GM18870 (cell line): ENCODE data around the gene POLG.

Experiments
- ATAC-seq: cut with Tn5 transposase; IDR thresholded peaks from one replicate; pipeline ENCODE4 v1.9.1; 2021; ENCODE audit warnings: moderate library complexity; ENCODE audit not compliant: unreplicated experiment

POLG gene

DNA sequence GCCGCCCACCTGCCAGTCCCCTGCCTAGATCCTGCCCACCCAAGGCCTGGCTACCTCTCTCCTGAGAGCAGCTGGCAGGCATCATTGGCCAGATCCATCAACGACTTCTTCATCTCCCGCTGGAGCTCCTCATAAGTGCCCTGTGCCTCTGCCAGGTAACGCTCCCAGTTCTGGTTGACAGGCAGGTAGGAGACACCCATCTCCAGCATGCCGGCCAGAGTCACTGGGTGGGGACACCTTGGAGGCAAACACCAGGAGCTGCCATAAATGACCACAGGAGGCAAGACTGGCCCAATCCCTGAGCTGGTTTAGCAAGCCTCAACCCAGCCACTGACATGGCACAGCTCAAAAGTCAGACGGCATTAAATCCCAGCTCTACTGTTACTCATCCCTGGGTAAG lies 7.5 kb downstream of the POLG start:
- no peak for ATAC-seq

DNA sequence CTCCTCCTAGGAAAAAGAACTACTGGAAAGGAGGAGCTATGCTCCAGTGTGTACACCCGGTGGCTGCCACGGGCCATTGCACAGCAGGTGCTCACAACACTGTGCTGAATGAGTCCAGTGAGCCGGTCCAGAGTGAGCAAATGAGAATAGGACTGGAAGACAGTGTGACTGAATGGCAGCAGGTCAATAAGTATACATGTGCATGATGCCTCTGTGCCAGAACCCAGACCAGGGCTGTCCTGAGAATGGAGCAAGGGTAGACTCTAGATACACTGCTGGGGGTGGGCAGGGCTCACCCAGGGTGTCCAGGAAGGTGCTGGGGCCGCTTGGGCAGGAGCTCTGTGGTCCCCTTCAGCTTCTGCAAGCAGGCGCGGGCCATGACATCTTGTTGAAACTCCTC lies 8.3 kb downstream of the POLG start:
- no peak for ATAC-seq

DNA sequence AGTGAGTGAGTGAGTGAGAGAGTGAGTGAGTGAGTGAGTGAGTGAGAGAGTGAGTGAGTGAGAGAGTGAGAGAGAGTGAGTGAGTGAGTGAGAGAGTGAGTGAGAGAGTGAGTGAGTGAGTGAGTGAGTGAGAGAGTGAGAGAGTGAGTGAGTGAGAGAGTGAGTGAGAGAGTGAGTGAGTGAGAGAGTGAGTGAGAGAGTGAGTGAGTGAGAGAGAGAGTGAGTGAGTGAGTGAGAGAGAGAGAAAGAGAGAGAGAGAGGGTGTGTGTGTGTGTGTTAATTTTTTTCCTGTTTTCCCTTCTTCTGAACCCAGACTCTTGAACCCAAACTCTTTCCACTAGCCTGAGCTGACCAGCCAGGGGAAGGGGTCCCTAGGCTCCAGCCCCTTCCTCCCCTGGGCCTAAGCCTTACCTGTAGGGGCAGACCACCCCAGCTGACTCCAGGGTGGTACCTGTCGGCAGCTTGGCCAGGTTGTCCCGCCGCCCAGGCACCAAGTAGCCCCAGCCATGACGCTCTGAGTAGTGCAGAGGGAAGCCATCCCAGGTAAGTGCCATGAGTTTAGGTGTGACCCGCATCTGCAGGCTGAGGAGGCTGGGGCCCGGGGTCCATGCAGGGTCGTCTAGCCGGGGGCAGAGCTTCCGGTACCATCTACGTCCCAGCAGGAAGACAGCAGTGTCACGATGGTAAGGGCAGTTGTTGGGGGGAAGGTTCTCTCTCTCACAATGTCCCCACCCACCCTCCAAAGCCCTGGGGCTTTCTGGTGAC lies 9.4 kb downstream of the POLG start:
- no peak for ATAC-seq

DNA sequence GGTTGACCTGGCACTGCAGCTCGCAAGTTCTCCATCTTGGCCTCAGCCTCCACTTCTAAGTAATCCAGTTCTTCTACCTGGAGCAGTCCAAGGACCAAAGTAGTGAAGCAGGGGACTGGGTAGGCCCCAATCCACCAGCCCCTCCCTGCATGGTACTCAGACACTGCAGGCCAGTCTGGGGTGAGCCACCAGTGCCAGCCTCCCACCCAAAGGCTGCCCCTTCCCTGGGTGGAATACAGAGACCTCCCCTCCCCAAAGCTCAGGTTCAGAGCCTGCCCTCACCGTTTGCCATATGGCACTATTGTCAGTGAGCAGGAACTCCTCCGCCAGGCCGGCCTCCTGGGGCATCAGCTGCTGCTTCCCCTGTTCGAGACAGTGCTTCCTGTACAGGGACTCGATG lies 10.8 kb downstream of the POLG start:
- ATAC-seq, result no peak

DNA sequence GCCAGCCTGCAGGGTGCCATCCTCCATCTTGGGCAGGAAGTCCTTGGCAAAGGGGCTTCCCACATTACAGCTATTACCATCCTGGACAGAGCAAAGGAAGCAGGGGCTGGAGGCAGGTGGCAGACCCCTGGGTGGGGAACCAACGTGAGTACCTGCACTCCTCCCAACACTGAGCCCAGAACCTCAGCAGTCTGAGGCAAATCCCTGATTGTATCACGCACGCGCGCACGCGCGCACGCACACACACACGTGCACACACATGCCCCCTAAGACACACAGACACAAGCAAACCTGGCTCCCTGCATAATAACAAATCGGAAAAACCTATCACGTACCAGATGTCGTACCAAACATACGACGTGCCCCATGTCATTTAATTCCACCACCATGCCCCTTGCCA lies 11.8 kb downstream of the POLG start:
- ATAC-seq, result no peak

DNA sequence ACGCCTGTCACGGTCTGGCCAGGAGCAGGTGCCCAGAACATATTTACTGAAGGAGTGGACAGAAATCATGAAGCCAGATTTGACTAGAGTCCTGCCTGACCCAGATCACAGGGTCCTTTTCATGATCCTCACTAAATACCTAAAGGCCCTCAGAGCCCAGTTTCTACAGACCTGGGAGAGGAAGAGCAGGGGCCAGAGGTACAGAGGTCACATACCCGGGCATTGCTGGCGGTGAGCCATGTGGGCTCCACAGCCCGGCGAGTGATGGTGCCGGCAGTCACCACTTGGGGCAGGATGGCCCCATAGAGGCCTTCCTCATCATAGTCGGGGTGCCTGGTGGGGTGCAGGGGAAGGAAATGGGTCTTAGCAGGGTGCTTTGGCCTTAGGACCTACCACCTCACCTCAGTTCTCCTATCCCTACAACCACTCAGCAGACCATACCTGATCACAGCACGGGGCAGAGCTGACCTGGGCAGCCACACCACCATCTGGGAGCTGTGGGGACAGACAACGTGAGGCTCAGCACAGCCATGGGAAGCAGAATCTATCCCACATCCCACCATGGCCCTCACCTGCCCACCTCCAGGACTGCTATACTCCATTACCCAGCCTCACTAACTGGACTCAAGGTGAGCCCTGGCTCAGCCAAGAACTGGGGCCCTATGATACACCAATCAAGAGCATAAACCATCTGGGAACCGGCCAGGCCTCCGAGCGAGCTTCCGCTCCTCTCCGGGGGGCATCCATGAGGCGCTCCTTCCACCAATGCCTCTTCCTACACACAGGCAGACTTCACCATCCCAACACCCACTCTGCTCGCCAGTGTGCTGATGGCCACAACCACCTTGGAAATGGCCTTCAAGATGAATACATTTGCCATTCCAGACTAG lies 12.9 kb downstream of the POLG start:
- no peak for ATAC-seq

DNA sequence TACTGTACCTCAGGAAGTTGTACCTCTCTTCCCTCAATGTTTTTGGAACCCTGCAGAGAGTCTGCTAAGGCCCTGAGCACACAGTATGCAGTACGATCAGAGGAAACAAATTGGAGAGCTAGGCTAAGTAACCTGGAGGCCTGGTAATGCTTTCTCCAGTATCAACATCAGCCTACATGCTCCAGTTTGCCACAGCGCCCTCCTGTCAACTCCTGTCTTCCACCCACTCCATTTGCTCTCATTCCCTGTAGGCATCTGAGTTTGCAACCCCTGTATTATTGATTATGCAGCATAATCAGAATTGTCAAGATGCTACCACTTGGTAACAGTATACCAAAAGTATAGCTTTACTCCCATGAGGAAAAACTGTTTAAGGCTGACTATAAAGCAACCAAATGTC lies 14.4 kb downstream of the POLG start:
- ATAC-seq, result no peak

DNA sequence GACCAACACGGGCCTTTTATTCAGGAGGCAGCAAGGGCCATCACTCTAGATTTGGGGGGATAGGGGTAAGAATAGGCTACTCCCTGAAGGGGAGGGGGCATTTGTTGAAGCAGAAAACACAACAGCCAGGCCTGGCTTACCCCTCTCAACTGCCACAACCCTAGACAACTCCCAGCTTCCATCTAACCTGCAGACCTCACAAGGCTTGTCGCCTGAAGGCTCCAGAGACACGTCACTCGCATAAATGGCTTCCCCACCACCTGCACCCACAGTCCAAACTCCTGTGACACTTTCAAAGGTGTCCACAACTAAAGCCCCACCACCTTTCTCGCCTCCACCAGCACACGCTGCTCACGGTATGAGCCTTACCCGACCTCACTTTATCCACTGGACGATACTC lies 14.9 kb downstream of the POLG start:
- ATAC-seq, result no peak

DNA sequence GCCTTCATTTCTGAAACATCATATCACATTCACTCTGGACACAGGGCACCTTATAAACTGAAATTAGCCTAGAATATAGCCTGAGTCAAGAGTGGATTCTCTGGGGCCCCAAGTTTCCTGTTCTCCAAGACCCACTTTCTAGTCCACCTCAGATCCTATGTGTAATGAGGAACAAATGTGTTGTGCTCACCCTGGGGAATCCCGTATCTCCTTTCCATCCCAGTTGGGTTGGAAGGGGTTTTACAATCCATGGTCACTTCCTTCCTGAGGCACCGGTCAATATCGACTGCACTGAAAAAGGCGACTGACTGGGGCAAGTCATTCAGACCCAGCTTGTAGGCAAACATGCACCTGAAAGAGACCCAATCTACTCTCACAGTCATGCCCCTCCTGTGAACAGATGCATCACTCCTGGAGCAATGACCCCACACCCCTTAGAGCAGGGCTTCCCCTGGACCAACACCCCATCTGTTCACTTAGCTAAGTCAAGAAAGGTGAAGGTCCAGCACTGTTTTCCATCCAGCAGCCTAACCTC lies 17.4 kb downstream of the POLG start:
- no peak for ATAC-seq

DNA sequence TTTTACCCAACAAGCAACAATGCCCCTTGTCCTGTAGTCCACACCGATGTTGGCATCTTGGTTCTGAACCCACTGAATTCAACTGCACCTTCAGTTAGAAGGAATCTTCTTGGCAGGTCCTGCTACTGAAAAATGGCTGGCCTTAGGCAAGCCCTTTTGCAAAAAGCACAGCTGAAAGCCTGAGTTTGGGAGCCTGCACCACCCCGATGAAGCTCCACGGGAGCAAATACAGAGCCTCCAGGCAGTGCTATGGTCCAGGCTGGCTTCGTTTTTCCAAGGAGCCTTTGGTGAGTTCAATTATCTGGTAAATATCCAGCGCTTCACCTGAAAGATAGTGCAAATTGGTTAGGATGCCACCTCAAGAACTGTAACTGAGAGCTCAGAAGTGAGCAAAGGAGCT lies 18.1 kb downstream of the POLG start:
- no peak for ATAC-seq

DNA sequence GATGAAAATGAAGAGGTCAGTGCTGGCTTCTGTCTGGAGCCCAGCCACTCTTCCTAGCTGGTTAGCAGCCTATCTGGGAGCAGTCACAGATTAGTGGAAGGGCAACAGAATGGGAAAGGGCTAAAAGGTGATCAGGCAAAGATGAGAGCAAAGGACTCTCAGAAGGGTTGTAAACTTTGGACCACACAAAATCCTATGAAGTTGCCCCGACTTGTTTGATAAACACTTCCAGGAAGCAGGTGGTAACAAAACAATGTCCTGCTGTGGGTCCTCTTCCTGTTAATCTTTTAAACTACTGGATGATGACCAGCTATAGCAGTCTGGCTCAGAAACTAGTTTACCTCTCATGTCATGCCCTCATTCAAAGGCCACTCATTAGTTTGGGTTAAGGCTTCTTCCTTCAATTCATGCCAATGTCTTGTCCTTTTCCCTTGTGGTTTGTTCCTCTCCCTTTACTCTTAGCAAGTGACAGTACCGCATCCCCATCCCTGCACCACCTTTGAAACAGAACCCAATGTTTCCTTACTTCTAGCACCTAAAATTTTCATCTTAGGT lies 19.2 kb downstream of the POLG start:
- no peak for ATAC-seq

DNA sequence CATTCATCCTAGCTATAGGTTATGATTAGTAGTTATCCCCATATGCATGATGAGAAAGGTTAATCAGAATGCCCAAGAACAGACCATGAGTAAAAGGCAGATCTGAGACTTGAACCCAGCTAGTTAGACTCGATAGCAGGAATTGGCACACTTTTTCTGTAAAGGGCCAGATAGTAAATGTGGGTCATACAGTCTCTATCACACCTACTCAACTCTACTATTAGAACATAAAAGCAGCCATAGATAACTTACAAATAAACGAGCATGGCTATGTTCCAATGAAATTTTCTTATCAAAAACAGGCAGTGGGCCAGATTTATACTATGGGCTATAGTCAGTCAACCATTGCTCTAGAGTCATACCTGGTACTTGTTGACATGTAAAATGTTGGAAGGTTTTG lies 24.6 kb downstream of the POLG start:
- ATAC-seq, result no peak

DNA sequence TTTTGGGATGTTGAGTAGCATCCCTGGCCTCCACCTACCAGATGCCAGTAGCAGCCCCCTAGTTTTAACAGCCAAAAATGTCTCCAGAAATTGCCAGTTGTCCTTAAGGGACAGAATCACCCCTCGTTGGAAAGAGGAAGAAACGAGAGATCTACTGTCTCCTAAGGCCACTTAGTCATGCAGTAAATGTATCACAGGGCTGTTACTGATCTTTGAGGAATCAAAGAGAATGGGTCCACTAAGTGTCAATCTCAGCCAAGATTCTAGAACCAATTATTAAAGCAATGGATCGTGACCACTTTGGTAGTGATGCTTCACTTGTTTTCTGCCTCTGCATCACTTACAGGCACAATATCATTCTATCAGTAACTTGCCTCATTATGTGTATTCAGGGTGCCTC lies 26.4 kb downstream of the POLG start:
- ATAC-seq, result no peak

DNA sequence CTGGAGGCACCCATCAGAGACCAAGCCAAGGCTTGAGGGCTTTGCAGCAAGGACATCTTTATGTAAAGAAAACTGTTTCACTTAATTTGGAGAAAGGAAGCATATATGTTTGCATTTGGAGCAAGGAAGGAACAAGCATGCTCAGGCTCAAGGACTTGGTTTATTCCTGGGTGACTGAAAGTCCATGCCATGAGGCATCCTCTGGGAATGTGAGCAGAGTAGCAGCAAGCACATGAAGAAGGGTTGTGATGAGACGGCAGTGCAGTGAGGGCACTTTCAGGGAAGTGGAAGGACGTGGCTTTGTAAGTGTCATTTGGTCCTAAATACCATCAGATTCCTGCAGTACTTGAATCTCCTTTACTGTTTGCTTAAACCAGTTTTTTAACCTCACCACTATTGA lies 26.8 kb downstream of the POLG start:
- ATAC-seq, result no peak

DNA sequence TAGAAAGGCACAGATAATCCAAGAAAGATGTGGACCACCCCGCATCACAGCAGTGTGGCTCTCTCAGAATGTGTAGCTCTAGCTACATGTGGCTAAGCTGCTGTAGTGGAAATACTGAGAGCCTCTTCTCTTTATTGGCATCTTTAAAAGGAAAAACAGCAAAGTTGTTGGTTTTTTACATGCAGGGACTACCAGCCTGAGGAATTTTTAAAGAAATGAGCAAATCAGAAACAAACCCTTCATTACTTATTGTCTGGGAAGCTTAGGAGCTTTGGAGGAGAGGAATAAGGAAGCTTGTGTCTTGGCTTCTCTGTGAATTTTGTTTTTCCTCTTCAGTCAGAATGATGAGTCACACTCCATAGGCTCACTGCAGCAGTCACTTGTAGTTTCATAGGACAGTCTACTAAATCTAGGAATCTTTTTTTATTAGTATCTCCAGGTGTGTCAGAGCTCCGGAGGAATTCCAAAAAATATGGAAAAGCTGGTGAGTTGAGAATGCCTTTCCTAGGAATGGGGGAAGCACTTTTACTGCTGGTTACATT lies 27.5 kb downstream of the POLG start:
- ATAC-seq, result no peak

DNA sequence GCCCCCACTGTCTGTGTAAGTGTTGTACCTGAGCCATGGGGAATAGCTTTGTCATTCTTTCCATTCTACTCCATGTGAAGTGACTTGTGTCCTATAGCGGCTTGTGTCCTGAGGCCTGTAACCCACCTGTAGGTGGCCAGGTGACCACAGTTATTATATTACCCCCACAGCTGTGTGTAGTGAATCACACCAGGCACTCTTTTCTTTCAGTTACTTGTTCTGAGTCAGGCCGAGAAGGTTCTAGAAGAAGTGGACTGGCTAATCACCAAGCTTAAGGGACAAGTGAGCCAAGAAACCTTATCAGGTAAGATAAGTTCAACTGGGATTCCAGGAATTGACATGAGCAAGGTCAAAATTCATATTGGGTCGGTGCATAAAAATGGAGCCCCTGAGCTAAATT lies 29.2 kb downstream of the POLG start:
- no peak for ATAC-seq

DNA sequence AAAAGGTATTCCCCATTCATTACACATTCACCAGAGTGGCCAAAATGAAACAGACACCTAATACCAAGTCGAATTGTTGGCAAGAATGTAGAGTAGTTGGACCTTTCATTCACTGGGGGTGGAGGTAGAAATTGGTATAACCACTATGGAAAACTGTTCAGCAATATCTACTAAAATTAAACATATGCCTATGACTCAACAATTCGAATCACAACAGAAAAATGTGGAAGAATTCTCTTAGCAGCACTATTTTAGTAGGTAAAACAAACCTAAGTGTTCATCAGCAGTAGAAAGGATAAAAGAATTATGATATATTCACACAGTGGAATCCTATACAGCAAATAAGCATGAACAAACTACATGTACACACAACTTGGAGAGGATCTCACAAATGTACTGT lies 30.6 kb downstream of the POLG start:
- no peak for ATAC-seq

DNA sequence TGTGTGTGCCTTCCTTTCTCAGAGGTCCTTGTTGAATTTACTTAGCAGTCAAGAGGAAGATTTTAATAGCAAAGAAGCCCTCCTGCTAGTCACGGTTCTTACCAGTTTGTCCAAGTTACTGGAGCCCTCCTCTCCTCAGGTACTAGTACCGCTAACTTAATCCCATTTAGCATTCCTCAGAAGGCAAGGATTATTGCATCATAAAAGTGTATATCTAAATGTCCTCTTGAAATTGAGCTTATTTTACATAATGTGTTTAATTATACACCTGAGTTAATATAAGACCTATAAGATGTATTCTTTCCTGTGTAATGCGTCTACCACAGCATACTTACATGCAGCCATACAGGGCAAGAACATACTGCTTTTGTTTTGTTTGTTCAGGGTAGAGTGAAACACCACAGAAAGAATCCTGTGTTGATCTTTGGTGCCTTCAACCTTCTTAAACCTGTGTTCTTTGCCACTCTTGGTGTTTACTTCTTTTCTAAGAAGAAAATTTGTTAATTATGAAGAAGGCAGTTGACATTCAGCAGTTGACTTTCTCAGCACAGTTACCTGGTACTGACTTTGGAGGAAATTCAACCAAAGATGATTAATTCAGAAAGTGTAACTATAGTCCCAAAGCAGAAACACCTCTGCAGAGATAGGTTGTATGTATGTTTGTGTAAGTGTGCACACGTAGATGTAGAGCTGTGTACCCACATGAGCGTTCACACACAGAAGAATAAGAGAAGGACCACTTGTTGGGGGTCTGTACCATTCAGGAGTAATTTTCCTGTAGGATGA lies 33.1 kb downstream of the POLG start:
- no peak for ATAC-seq

DNA sequence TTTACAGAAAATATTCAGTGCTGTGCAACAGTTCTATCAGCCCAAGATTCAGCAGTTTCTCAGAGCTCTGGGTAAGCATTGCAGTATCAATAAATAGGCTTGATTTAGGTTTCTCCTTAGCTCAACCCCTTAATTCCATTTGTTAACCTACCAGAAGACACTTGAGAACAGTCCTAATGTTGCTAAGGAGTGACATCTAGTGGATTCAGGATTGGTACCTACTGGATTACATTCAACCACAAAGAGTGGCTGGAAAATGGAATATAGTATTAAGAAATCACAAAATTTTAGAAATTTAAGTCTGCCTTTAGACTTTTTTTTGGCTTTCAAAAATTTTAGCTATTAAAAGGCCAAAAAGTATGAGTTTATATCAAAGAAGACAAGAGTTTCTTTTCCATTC lies 34.7 kb downstream of the POLG start:
- no peak for ATAC-seq

DNA sequence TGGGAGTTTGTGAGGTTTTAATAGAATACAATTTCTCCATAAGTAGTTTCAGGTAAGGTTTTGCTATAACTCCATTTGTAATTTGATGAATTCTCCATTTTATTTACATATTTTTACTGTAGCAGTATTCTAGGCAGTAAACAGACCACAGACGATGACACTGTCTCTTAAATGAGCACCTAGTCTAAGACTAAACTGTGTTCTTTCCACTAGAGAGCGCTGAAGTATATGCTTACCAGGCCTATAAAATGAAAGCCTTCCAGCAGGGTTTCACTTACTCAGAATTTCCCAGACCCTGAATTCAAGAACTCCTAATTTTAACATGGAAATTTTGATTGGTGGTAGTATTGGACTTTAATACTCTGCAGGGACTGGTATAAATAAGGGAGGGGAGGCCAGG lies 41.6 kb downstream of the POLG start:
- no peak for ATAC-seq

DNA sequence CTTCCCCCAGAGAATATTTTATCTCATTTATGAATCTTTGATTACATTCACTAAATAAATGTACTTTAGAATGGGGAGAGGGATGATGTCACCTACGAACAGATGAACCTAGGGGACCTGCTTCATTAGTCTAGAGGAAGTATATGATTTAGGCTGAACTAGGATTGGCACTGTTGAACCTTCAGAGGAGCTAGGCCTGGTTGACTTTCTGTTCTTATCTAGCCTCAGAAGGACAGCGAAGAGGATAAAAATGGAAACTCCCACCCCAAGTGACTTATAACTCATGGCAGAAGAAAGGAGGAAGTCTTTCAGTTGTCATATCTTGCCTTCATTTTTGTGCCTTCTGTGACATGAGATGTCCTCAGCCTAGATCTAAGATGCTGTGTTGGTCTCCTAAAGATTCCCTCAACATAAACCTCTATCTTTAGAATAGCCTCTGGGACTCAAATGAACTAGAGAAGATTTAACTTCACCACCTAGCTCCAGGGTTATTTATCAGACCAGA lies 42.6 kb downstream of the POLG start:
- no peak for ATAC-seq
